Measurements from ENCODE around the gene CAMTA1. TPM values are rescaled to one million over a fixed set of nuclear protein-coding genes. Genes with fewer than 3 reads are reported as not detected.
"Not testable (repeated sequence)": the region's sequence is repeated elsewhere in the genome, so short reads cannot be mapped to it uniquely, and the experiment has no call there.

CAMTA1 gene
- total RNA-seq, 1 donor from 2014 or later: 99.0 TPM

DNA sequence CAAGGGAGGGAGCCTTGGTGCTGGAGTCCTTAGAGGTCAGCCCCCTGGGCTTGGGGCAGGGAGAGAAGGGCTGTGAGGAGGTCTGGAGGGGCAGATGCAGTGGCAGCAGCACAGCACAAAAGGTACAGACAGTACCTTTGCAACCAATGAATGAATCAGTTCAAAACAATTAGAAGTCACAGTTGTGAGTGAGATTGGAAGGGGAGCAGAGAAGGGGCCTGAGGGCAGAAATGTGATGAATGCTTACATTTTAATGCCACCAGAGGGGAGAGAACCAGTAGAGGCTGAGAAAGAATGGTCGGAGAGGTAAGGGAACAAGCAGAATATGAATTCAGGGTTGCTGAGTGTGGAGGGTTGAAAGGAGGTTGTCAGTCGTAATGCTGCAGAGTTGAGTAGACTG lies 24.2 kb downstream of the CAMTA1 start:
- TF ChIP-seq, protein P1, sequence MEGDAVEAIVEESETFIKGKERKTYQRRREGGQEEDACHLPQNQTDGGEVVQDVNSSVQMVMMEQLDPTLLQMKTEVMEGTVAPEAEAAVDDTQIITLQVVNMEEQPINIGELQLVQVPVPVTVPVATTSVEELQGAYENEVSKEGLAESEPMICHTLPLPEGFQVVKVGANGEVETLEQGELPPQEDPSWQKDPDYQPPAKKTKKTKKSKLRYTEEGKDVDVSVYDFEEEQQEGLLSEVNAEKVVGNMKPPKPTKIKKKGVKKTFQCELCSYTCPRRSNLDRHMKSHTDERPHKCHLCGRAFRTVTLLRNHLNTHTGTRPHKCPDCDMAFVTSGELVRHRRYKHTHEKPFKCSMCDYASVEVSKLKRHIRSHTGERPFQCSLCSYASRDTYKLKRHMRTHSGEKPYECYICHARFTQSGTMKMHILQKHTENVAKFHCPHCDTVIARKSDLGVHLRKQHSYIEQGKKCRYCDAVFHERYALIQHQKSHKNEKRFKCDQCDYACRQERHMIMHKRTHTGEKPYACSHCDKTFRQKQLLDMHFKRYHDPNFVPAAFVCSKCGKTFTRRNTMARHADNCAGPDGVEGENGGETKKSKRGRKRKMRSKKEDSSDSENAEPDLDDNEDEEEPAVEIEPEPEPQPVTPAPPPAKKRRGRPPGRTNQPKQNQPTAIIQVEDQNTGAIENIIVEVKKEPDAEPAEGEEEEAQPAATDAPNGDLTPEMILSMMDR (IDR thresholded peaks at IDR 0.05; ENCODE audit: unreplicated experiment): no peak
- Mint-ChIP-seq H3K27ac (no peak overlapping the region), H3K27me3 (no peaks in the 10 kb centered on the region), H3K4me3 (ENCODE audit: low read depth) (no peak overlapping the region), H3K4me1 (ENCODE audit: low read depth) (peaks cover 11% of the 10 kb centered on the region), H3K9me3 (ENCODE audit: low read depth) (no peaks in the 10 kb centered on the region), H3K36me3 (ENCODE audit: insufficient read depth) (no peaks in the 10 kb centered on the region)
- no peak for DNase-seq (ENCODE audit: low spot score, unreplicated experiment)

DNA sequence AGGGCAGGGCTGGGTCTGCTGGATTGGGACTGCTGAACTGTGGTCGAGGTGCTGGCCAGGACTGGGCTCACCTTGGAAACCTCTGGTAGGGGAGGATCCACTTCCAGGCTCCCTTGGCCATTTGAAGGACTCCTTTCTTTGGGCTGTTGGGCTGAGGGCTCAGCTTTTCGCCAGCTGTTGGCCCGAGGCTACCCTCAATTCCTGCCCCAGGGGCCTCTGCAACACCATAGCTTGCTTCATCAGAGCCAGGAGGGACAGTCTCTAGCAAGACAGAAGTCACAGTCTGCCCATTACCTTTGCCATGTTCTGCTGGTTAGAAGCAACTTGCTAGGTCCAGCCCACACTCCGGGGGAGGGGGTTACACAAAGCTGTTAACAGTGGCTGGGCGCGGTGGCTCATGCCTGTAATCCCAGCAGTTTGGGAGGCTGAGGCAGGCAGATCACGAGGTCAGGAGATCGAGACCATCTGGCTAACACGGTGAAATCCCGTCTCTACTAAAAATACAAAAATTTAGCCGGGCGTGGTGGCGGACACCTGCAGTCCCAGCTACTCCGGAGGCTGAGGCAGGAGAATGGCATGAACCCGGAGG lies 25.0 kb downstream of the CAMTA1 start:
- not testable (repeated sequence) for H3K4me3 Mint-ChIP-seq (ENCODE audit: low read depth); H3K27me3 Mint-ChIP-seq; DNase-seq (ENCODE audit: low spot score, unreplicated experiment); H3K36me3 Mint-ChIP-seq (ENCODE audit: insufficient read depth); H3K27ac Mint-ChIP-seq; H3K9me3 Mint-ChIP-seq (ENCODE audit: low read depth)
- peaks cover 10% of the 10 kb centered on the region for H3K4me1 Mint-ChIP-seq (ENCODE audit: low read depth)

DNA sequence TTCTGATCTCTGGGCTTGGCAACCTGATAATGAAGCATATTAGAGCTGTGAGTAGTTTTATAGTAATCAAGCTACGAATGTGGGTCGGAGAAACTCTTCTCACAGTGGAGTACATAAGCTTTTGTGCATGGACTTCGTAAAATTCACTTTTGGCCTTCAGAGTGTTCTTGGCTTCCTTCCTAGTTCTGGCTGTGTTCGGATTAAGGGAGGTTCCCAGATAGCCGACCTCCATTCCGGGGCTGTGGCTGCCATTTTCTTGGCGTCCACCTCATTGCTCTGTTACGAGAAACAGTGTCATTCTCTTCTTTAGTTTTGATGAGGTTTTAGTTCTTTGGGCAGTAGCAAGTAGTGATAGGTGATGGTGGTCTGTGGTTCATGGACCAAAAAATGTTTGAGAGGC lies 26.3 kb downstream of the CAMTA1 start:
- H3K27me3 Mint-ChIP-seq: no peaks in the 10 kb centered on the region
- H3K27ac Mint-ChIP-seq: no peak overlapping the region
- TF ChIP-seq, protein P1 (IDR thresholded peaks at IDR 0.05; ENCODE audit: unreplicated experiment): no peak
- H3K4me3 Mint-ChIP-seq (ENCODE audit: low read depth): no peak overlapping the region
- no peaks in the 10 kb centered on the region for H3K36me3 Mint-ChIP-seq (ENCODE audit: insufficient read depth)
- H3K4me1 Mint-ChIP-seq (ENCODE audit: low read depth): no peaks in the 10 kb centered on the region
- no peak for DNase-seq (ENCODE audit: low spot score, unreplicated experiment)
- H3K9me3 Mint-ChIP-seq (ENCODE audit: low read depth): no peaks in the 10 kb centered on the region

DNA sequence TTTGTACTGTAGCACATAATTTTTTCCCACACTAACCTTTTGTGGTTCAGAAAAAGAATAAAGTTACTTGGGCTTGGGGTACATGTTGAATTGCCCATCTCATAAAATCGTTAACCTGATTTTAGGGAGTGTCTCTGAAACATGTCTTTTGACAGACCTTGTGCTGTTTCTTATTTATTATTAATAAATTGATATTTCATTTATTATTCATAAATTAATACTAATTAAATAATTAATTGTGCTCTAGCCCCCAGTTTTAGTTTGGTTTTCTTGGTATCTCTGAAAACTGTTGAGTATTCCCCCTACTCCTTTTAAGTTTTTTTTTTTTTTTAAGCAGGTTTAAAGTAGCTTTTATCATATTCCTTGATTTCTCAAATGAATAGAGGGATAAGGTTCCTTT lies 27.9 kb downstream of the CAMTA1 start:
- no peaks in the 10 kb centered on the region for H3K27me3 Mint-ChIP-seq

DNA sequence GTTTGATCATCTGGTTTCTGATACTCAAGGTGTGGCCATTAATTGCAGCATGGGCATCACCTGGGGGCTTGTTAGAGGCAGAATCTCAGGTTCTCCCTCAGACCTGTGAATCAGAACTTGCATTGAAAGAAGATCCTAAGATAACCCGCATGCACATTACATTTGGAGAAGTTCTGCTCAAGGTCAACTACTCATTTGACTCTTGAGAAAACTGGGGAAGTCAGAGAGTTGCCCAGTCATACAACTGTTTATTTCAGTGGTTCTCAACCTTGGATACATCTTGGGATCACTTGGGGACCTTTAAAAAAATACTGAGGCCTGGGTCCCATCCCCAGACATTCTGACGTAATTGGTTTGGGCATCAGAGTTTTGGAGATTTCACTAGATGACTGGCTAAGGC lies 30.5 kb downstream of the CAMTA1 start:
- Mint-ChIP-seq H3K4me1 (ENCODE audit: low read depth) (peaks cover 6% of the 10 kb centered on the region), H3K27me3 (no peaks in the 10 kb centered on the region), H3K4me3 (ENCODE audit: low read depth) (no peak overlapping the region), H3K36me3 (ENCODE audit: insufficient read depth) (peaks cover 1% of the 10 kb centered on the region), H3K27ac (no peak overlapping the region), H3K9me3 (ENCODE audit: low read depth) (peaks cover 3% of the 10 kb centered on the region)
- TF ChIP-seq, protein P1 (IDR thresholded peaks at IDR 0.05; ENCODE audit: unreplicated experiment): no peak
- no peak for DNase-seq (ENCODE audit: low spot score, unreplicated experiment)

More for the DNA sequence above, 27.9 kb downstream of the CAMTA1 start:
- no peak for DNase-seq (ENCODE audit: low spot score, unreplicated experiment)
- peaks cover 1% of the 10 kb centered on the region for H3K36me3 Mint-ChIP-seq (ENCODE audit: insufficient read depth)
- no peak overlapping the region for H3K27ac Mint-ChIP-seq
- no peak overlapping the region for H3K4me3 Mint-ChIP-seq (ENCODE audit: low read depth)
- H3K9me3 Mint-ChIP-seq (ENCODE audit: low read depth): peaks cover 3% of the 10 kb centered on the region
- TF ChIP-seq, protein P1 (IDR thresholded peaks at IDR 0.05; ENCODE audit: unreplicated experiment): no peak
- peaks cover 1% of the 10 kb centered on the region for H3K4me1 Mint-ChIP-seq (ENCODE audit: low read depth)

Data from progenitor cell of endocrine pancreas (in vitro differentiated cells).